ENCODE results near the gene SMAD7. TPM values are rescaled to one million over a fixed set of nuclear protein-coding genes. Genes with fewer than 3 reads are reported as not detected.

SMAD7 gene
- total and polyA plus RNA-seq, 9 donors, result 10.7 to 36.5 (median 13.7) TPM

DNA sequence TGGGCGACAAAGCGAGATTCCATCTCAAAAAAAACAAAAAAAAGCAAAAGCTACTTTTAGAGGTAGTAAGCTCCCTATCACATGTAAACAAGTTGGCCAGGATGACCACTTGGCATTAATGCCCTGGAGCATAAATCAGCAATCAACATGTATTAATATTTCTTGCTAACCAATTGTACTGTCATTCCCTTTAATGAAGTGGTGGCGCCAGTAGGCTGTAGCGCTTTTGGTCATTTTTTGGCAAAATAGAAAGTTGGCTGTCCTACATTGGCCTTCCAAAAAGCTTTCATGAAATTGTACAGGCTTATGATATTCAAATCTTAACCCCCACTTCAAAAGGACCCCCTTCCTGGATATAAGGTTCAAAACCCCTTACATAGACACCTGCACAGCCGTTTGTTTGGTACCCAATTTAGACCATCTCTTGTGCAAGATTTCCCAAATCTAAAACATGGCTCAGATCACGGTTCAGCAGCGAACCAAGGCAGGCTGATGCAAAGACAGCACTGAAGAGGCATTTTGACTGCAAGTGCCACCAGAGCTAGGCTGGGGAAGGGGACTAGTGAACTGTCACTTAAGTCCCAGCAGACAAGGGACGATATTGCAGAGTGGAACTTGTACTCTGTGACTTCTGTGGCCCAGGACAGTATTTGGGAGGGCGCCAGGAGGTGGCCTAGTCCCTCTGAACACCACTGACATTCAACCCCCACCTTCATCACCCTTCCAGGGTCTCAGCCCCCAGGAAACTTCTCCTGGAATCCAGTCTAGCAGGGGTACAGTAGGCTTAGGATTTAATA is 31.9 kb downstream of the SMAD7 start:
- TF ChIP-seq EP300 (IDR thresholded peaks at IDR 0.05), result no peak
- TF ChIP-seq, protein P1, sequence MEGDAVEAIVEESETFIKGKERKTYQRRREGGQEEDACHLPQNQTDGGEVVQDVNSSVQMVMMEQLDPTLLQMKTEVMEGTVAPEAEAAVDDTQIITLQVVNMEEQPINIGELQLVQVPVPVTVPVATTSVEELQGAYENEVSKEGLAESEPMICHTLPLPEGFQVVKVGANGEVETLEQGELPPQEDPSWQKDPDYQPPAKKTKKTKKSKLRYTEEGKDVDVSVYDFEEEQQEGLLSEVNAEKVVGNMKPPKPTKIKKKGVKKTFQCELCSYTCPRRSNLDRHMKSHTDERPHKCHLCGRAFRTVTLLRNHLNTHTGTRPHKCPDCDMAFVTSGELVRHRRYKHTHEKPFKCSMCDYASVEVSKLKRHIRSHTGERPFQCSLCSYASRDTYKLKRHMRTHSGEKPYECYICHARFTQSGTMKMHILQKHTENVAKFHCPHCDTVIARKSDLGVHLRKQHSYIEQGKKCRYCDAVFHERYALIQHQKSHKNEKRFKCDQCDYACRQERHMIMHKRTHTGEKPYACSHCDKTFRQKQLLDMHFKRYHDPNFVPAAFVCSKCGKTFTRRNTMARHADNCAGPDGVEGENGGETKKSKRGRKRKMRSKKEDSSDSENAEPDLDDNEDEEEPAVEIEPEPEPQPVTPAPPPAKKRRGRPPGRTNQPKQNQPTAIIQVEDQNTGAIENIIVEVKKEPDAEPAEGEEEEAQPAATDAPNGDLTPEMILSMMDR (IDR thresholded peaks at IDR 0.05), result no peak
- TF ChIP-seq POLR2A (IDR thresholded peaks at IDR 0.05), result no peak
- intact Hi-C loops (cut with DNase I), result no loop called here
- H3K4me3 ChIP-seq, result no peak overlapping the region
- H3K9me3 ChIP-seq, result no peaks in the 10 kb centered on the region
- WGBS, 3 donors, result 95 to 96% (median 96%) methylated on average over 9 of the region's 9 CpGs
- DNase-seq, result peak in 2 of 5 donors; percentile 15 to 16
- H3K36me3 ChIP-seq, result no peaks in the 10 kb centered on the region
- H3K27ac ChIP-seq, result no peak overlapping the region
- H3K4me1 ChIP-seq (ENCODE audit: insufficient read depth), result peaks cover 28% of the 10 kb centered on the region
- no peaks in the 10 kb centered on the region for H3K27me3 ChIP-seq

DNA sequence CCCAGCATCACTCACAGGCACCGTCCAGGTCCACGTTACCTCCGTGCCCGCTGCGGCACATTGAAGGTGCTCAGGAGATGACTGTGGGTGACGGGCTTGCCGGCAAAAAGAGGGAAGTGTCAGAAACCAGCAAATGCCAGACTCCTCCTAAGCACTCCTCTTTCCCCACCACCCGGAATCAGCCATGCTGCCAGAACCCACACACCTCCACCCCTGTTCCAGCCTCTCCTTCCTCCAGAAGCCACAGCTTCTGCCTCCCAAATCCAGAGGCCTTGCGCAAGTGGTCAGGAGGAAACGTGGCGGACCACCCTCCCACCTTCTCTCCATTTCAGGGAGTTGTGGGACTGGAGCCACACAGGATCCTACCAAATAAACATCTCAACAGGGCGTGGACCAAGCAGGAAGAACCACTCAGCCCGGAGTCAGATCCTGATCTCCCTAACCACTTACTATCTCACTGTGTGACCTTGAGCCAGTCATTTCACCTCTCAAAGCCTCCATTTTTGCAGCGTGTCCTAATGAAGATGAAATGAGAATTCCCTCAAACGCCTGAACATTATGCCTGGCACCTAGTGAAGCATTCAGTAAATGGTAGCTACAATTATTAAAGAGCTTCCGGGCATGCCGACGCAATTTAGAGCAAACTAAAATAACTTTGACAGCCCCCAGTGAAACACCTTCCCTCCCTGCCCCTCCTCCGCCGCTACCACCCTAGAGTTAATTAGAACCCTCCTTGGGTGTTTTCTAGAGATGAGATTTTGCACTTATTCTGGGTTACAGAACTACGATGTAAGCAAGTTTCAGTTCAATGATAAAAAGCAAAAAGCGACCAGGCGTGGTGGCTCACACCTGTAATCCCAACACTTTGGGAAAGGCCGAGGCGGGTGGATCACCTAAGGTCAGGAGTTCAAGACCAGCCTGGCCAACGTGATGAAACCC is 32.9 kb downstream of the SMAD7 start:
- Histone ChIP-seq H3K4me1 (ENCODE audit: insufficient read depth) (peaks cover 18% of the 10 kb centered on the region), H3K27ac (no peak overlapping the region), H3K4me3 (no peak overlapping the region), H3K27me3 (no peaks in the 10 kb centered on the region), H3K36me3 (no peaks in the 10 kb centered on the region), H3K9me3 (no peaks in the 10 kb centered on the region)
- 83 to 85% (median 83%) methylated on average over 26 of the region's 26 CpGs for WGBS, 3 donors
- intact Hi-C loops (cut with DNase I), result no loop called here
- no peak for TF ChIP-seq EP300 (IDR thresholded peaks at IDR 0.05)
- no peak for TF ChIP-seq POLR2A (IDR thresholded peaks at IDR 0.05)
- TF ChIP-seq, protein P1 (IDR thresholded peaks at IDR 0.05), result no peak
- DNase-seq, result peak in 1 of 5 donors; percentile 21

- Histone ChIP-seq H3K27ac (no peak overlapping the region), H3K4me1 (ENCODE audit: insufficient read depth) (peaks cover 10% of the 10 kb centered on the region), H3K4me3 (no peak overlapping the region), H3K36me3 (no peaks in the 10 kb centered on the region), H3K9me3 (no peaks in the 10 kb centered on the region), H3K27me3 (no peaks in the 10 kb centered on the region)
- intact Hi-C loops (cut with DNase I), result no loop called here
- peak in 1 of 5 donors; percentile 7 for DNase-seq
- TF ChIP-seq, protein P1 (IDR thresholded peaks at IDR 0.05), result no peak
- no peak for TF ChIP-seq POLR2A (IDR thresholded peaks at IDR 0.05)
- no peak for TF ChIP-seq EP300 (IDR thresholded peaks at IDR 0.05)
- 82 to 92% (median 87%) methylated on average over 10 of the region's 10 CpGs for WGBS, 3 donors
Measured at GRCh38 chr18:48915626-48916425, 34.9 kb downstream of the SMAD7 start.

Measured in ovary (tissue), 9 donors.